Measurements from ENCODE around the gene KCNS1.

- TF ChIP-seq, protein P1, sequence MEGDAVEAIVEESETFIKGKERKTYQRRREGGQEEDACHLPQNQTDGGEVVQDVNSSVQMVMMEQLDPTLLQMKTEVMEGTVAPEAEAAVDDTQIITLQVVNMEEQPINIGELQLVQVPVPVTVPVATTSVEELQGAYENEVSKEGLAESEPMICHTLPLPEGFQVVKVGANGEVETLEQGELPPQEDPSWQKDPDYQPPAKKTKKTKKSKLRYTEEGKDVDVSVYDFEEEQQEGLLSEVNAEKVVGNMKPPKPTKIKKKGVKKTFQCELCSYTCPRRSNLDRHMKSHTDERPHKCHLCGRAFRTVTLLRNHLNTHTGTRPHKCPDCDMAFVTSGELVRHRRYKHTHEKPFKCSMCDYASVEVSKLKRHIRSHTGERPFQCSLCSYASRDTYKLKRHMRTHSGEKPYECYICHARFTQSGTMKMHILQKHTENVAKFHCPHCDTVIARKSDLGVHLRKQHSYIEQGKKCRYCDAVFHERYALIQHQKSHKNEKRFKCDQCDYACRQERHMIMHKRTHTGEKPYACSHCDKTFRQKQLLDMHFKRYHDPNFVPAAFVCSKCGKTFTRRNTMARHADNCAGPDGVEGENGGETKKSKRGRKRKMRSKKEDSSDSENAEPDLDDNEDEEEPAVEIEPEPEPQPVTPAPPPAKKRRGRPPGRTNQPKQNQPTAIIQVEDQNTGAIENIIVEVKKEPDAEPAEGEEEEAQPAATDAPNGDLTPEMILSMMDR (IDR thresholded peaks at IDR 0.05; ENCODE audit: insufficient read depth, low read depth, low read length) = no peak
- no peak for TF ChIP-seq EZH2 (IDR thresholded peaks at IDR 0.05; ENCODE audit: insufficient read depth, low read length)
Observed at GRCh38 chr20:45072066-45072465, 28.9 kb downstream of the KCNS1 start.
